ENCODE results near the gene FRMPD1.

- TF ChIP-seq TSHZ2 (CRISPR knock-in tag; IDR thresholded peaks at IDR 0.05) (no peak), TCF4 (CRISPR knock-in tag; IDR thresholded peaks at IDR 0.05; ENCODE audit: borderline replicate concordance) (no peak), RARB (CRISPR knock-in tag; IDR thresholded peaks at IDR 0.05) (no peak), ESRRG (CRISPR knock-in tag; IDR thresholded peaks at IDR 0.05) (no peak), ZNF70 (CRISPR knock-in tag; IDR thresholded peaks at IDR 0.05) (no peak), TOX (CRISPR knock-in tag; IDR thresholded peaks at IDR 0.05; ENCODE audit: borderline replicate concordance) (no peak), SNAI2 (CRISPR knock-in tag; IDR thresholded peaks at IDR 0.05) (no peak), CREB5 (CRISPR knock-in tag; IDR thresholded peaks at IDR 0.05; ENCODE audit: low read depth) (no peak), POU6F1 (CRISPR knock-in tag; IDR thresholded peaks at IDR 0.05; ENCODE audit: borderline replicate concordance, low read depth) (no peak), GLIS3 (CRISPR knock-in tag; IDR thresholded peaks at IDR 0.05) (no peak), ZFP30 (CRISPR knock-in tag; IDR thresholded peaks at IDR 0.05) (no peak)
These were observed 29.1 kb downstream of the FRMPD1 start for GRCh38 chr9:37679649-37680402.

All from SK-N-SH treated with all-trans-retinoic acid at 6 μM for 48 hours (cell line).